Neural cell (in vitro differentiated cells): Measurements from ENCODE around the gene ATP8B3. TPM values are rescaled to one million over a fixed set of nuclear protein-coding genes. Genes with fewer than 3 reads are reported as not detected.

Source experiments
- H2AFZ ChIP-seq: fragments of 200-600, 300-800 bp; sonication (generic), shearing (Covaris generic); 2 replicates; pipeline ENCODE4 v1.6.0; 2014; ENCODE audit warnings: low read depth, mild to moderate bottlenecking, antibody characterized with exemption, low read length, moderate library complexity
- H3F3A ChIP-seq: fragments of 200-600 bp; shearing (Covaris generic); 2 replicates; pipeline ENCODE4 v1.6.1; 2016; ENCODE audit warnings: mild to moderate bottlenecking, moderate library complexity, mixed read lengths, antibody characterized with exemption, low read length; ENCODE audit not compliant: insufficient read depth, poor library complexity, severe bottlenecking
- H3K27ac ChIP-seq: fragments of 200-600, 300-800 bp; sonication (generic), shearing (Covaris generic); 2 replicates; pipeline ENCODE4 v1.5.1; 2014; ENCODE audit warnings: mild to moderate bottlenecking, low read length, moderate library complexity
- H3K27me3 ChIP-seq: fragments of 300-800, 200-600 bp; sonication (generic), shearing (Covaris generic); 2 replicates; pipeline ENCODE4 v1.6.0; 2014; ENCODE audit warnings: mild to moderate bottlenecking, low read depth, low read length, moderate library complexity; ENCODE audit not compliant: insufficient read depth
- H3K36me3 ChIP-seq: fragments of 300-800, 200-600 bp; sonication (generic), shearing (Covaris generic); 2 replicates; pipeline ENCODE4 v1.5.1; 2014; ENCODE audit warnings: mild to moderate bottlenecking, antibody characterized with exemption, low read length, moderate library complexity; ENCODE audit not compliant: insufficient read depth
- H3K4me2 ChIP-seq: fragments of 300-800, 200-600 bp; sonication (generic), shearing (Covaris generic); 2 replicates; pipeline ENCODE4 v1.6.0; 2014; ENCODE audit warnings: mild to moderate bottlenecking, low read length
- H3K4me3 ChIP-seq: fragments of 300-800, 200-600 bp; sonication (generic), shearing (Covaris generic); 2 replicates; pipeline ENCODE4 v1.5.1; 2014; ENCODE audit warnings: mild to moderate bottlenecking, low read length, moderate library complexity
- H3K79me2 ChIP-seq: fragments of 200-600 bp; shearing (Covaris generic); replicated peaks from 2 replicates; pipeline ENCODE4 v1.6.0; 2014; ENCODE audit warnings: mild to moderate bottlenecking, low read length, moderate library complexity; ENCODE audit not compliant: insufficient read depth
- H3K9ac ChIP-seq: fragments of 300-800, 200-600 bp; sonication (generic), shearing (Covaris generic); 2 replicates; pipeline ENCODE4 v1.6.1; 2016; ENCODE audit warnings: mild to moderate bottlenecking, low read length, mixed read lengths
- H3K9me2 ChIP-seq: fragments of 200-600 bp; shearing (Covaris generic); 2 replicates; pipeline ENCODE4 v1.6.1; 2016; ENCODE audit warnings: mild to moderate bottlenecking, low read length, mixed read lengths; ENCODE audit not compliant: insufficient read depth
- H3K9me3 ChIP-seq: fragments of 200-600, 300-800 bp; sonication (generic), shearing (Covaris generic); 2 replicates; pipeline ENCODE4 v1.6.1; 2016; ENCODE audit warnings: mild to moderate bottlenecking, mixed run types, low read length, moderate library complexity, mixed read lengths
- H4K20me1 ChIP-seq: fragments of 200-600 bp; shearing (Covaris generic); 2 replicates; pipeline ENCODE4 v1.6.1; 2016; ENCODE audit warnings: mild to moderate bottlenecking, mixed run types; ENCODE audit not compliant: insufficient read depth
- CTCF ChIP-seq: fragments of 450-650 bp; IDR thresholded peaks from 2 replicates; pipeline ENCODE4 v1.5.1; 2014; ENCODE audit warnings: antibody characterized with exemption, mild to moderate bottlenecking, moderate library complexity; ENCODE audit not compliant: poor library complexity, severe bottlenecking
- EP300 ChIP-seq: fragments of 450-650 bp; conservative IDR thresholded peaks from 2 replicates; pipeline ENCODE4 v1.6.1; 2014; ENCODE audit warnings: antibody characterized with exemption, mild to moderate bottlenecking, moderate library complexity; ENCODE audit not compliant: poor library complexity, severe bottlenecking
- EZH2 ChIP-seq: fragments of 200-600, 300-800 bp; shearing (Covaris generic), sonication (generic); IDR thresholded peaks from 2 replicates; pipeline ENCODE4 v1.6.1; 2014; ENCODE audit warnings: antibody characterized with exemption, low read length, borderline replicate concordance, mild to moderate bottlenecking; ENCODE audit not compliant: insufficient read depth, poor library complexity, severe bottlenecking
- MXI1 ChIP-seq: fragments of 450-650 bp; conservative IDR thresholded peaks from 2 replicates; pipeline ENCODE4 v1.6.1; 2014; ENCODE audit warnings: antibody characterized with exemption, mild to moderate bottlenecking; ENCODE audit not compliant: poor library complexity, severe bottlenecking
- POLR2AphosphoS5 ChIP-seq: IDR thresholded peaks from 2 replicates; pipeline ENCODE4 v1.6.1; 2012
- RAD21 ChIP-seq: fragments of 450-650 bp; conservative IDR thresholded peaks from 2 replicates; pipeline ENCODE4 v1.6.1; 2014; ENCODE audit warnings: antibody characterized with exemption, mild to moderate bottlenecking, moderate library complexity
- REST ChIP-seq: IDR thresholded peaks from 2 replicates; pipeline ENCODE4 v1.6.1; 2012; ENCODE audit warnings: borderline replicate concordance
- SMC3 ChIP-seq: fragments of 450-650 bp; conservative IDR thresholded peaks from 2 replicates; pipeline ENCODE4 v1.6.1; 2014; ENCODE audit warnings: antibody characterized with exemption, mild to moderate bottlenecking, moderate library complexity; ENCODE audit not compliant: poor library complexity
- TAF1 ChIP-seq: IDR thresholded peaks from 2 replicates; pipeline ENCODE4 v1.6.1; 2012; ENCODE audit warnings: low read depth
- polyA plus RNA-seq: library from polyadenylated mRNA; depleted of rRNA; stranded (reverse); fragments of >200 nt; gene quantifications from 2 replicates; pipeline ENCODE4 v1.2.3, GENCODE V29; 2014

The ATP8B3 gene
- polyA plus RNA-seq, 1 donor from 2014 or later, result 1.5 TPM

DNA sequence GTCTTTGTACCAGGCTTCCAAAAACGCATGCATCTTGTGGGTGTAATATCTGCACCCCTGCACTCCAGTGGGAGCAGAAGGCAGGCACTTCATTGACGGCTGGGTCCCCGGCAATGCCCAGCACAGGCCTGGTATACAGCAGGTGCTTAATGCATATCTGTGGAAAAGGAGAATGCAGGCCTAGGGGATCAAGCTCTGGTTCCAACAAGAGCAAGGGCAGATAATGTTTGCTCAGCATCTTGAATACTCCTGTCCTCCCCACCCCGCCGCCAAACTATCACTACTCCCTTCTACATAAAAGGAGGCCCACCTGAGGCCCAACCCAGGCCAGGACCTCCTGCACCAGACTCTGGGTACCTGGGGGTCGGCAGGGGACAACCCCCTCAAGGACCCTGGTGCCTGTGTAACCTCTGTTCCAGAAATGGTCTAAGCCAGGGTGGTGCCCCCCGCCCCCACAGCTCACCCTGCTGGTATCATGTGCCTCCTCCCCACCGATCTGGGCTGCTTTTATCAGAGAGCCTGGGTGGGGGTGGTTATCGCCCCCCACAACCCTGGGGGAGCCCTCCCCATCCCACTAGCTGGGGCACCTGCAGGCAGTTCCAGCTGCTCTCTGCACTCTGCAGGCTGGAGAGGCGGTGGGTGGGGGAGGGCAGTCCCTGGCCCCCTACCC lies 46.5 kb upstream of the ATP8B3 start:
- no peaks in the 10 kb centered on the region for H3K9me2 ChIP-seq
- no peak overlapping the region for H3K4me2 ChIP-seq
- H4K20me1 ChIP-seq, result no peaks in the 10 kb centered on the region
- TF ChIP-seq EZH2 (no peak), RAD21 (no peak), REST (no peak), TAF1 (no peak), CTCF (no peak), MXI1 (no peak), POLR2AphosphoS5 (no peak), EP300 (no peak), SMC3 (no peak)
- H3K9me3 ChIP-seq, result no peaks in the 10 kb centered on the region
- no peaks in the 10 kb centered on the region for H3K79me2 ChIP-seq
- H2AFZ ChIP-seq, result no peak overlapping the region
- H3K9ac ChIP-seq, result no peak overlapping the region
- no peak overlapping the region for H3K4me3 ChIP-seq
- H3K27ac ChIP-seq, result no peak overlapping the region
- peaks cover 26% of the 10 kb centered on the region for H3K27me3 ChIP-seq
- H3F3A ChIP-seq, result no peaks in the 10 kb centered on the region
- H3K36me3 ChIP-seq, result no peaks in the 10 kb centered on the region

DNA sequence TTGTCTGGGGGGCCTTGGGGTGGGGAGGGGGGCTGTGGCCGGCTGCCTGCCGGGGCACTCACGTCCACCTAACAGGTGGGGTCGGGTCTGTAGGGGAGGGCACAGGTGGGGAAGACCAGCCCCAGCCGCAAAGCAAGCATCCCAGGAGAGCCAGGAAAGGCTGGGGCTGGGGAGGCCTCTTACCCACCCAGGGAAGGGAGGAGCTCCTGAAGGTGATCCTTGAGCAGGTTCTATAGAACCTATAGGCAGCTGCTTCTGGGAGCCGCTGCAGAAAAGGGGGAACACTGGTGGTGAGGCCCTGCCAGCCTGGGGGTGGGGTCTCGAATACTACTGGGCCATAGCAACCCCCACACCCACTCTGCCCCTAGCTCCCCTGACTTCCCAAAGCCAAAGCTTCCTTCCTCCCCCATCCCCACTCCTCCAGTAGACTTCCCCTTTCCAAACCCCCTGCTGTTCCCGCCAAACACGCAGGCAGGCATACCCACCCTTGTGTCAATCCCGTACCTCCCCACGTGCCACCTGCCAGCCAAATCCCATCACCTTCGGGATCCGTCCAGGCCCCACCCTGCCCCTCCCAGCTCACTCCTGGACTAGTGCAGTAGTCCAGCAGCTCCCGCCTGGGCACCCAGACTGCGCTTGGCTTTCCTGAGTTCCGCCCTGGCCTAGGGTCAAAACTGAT lies 45.7 kb upstream of the ATP8B3 start:
- H3K27me3 ChIP-seq, result peaks cover 26% of the 10 kb centered on the region
- no peaks in the 10 kb centered on the region for H3K9me3 ChIP-seq
- H3K36me3 ChIP-seq, result no peaks in the 10 kb centered on the region
- no peak overlapping the region for H3K4me3 ChIP-seq
- no peaks in the 10 kb centered on the region for H4K20me1 ChIP-seq
- H3K9me2 ChIP-seq, result no peaks in the 10 kb centered on the region
- no peak overlapping the region for H3K27ac ChIP-seq
- no peaks in the 10 kb centered on the region for H3F3A ChIP-seq
- no peak overlapping the region for H2AFZ ChIP-seq
- H3K4me2 ChIP-seq, result no peak overlapping the region
- no peak for TF ChIP-seq CTCF
- peak overlapping the region; percentile 16 for H3K9ac ChIP-seq
- no peaks in the 10 kb centered on the region for H3K79me2 ChIP-seq
